Epithelial cell of esophagus (primary cell): ENCODE measurements around the gene SND1.

Experiments used
- DNase-seq: peaks from one replicate; pipeline ENCODE4 v3.0.0; 2010; ENCODE audit warnings: low read depth
- H3K4me3 ChIP-seq: 2 replicates; pipeline ENCODE4 v1.5.1; 2011; ENCODE audit warnings: mild to moderate bottlenecking, low read length, control low read depth
- CTCF ChIP-seq: IDR thresholded peaks from 2 replicates; pipeline ENCODE4 v1.5.1; 2011; ENCODE audit warnings: low read depth, mild to moderate bottlenecking, low read length, control low read depth, inconsistent platforms; ENCODE audit not compliant: insufficient read depth; ENCODE audit errors: missing control alignments

Gene SND1

DNA sequence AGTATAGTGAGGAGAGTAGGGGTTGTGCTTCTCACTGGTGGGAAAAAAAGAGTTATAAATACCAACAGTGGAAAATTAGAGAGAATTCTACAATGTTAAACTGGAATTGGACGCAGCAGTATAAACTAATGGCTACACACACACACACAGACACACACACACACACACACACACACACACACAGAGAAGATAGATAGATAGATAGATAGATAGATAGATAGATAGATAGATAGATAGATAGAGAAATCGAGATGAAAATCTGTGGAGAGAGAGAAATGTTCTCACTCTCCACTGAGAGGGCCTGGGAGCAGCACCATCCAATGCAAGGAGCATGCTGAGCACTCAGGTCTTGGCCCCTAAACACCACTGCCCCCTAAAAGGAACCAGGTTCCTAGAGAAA lies 479.1 kb downstream of the SND1 start:
- no peak for TF ChIP-seq CTCF
- DNase-seq: no peak
- H3K4me3 ChIP-seq: no peak overlapping the region

DNA sequence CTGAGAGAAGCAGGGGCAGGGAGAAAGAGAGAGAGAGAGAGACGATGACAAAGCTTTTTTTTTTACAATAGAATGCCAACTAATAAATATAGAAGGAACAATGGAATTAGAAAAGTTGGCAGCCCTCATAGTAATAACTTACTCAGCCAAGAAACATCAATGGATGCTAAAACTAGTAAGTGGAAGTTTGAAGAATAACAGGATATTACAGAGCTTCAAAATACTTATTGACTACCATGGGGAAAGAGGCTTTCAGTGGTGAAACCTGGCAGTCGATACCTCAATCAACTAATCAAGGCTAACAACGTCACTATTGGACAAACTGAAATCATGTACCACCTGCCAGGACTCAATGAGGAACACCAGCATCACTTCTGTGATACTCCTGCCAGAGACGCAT lies 479.7 kb downstream of the SND1 start:
- no peak for TF ChIP-seq CTCF
- DNase-seq: no peak
- no peak overlapping the region for H3K4me3 ChIP-seq

GRCh38 chr7:128132426-128133069 lies 480.6 kb downstream of the SND1 start:
- no peak overlapping the region for H3K4me3 ChIP-seq
- TF ChIP-seq CTCF: no peak
- no peak for DNase-seq

DNA sequence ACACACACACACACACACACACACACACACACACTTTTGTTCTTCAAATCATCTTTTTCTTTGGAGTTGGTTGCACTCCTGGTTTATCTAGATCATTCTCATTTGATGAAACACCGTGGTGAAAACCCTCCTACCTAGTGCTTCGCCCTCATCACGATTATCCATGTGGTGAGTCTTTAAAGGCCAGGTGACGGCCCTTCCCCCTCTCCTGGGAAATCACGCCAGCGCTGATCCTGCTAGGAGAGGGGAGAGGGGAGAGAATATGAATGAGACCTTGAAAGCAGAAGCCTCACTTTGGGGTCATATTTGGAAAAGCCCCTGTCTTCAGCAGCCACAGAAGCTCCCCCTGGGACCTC lies 483.1 kb downstream of the SND1 start:
- no peak for DNase-seq
- H3K4me3 ChIP-seq: peak overlapping the region; percentile 54

GRCh38 chr7:128135515-128136214 lies 483.7 kb downstream of the SND1 start:
- peak; percentile 54 for DNase-seq

More for the DNA sequence above, 483.1 kb downstream of the SND1 start:
- TF ChIP-seq CTCF: no peak

DNA sequence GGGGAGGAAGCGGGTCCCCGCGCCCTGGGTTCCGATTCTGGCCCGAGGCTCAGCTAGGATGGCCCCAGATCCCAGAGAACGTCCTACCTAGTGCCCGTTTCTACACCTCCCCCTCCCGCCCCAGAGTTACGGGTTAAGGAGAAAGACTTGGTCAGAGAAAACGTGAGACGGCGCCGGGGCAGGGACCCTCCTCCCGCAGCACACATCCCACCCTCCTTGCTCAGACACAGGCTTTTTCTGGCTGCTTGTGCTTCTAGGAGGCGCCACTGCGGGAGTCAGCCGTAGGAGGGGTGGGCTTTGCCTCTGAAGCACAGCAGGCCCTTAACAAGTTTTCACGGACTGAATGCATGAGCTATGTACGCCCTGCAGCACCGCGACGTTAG lies 484.2 kb downstream of the SND1 start:
- no peak for TF ChIP-seq CTCF
- no peak for DNase-seq
- H3K4me3 ChIP-seq: peak overlapping the region; percentile 54

More at GRCh38 chr7:128135515-128136214, 483.7 kb downstream of the SND1 start:
- H3K4me3 ChIP-seq: peak overlapping the region; percentile 54
- peak; percentile 48 for TF ChIP-seq CTCF

DNA sequence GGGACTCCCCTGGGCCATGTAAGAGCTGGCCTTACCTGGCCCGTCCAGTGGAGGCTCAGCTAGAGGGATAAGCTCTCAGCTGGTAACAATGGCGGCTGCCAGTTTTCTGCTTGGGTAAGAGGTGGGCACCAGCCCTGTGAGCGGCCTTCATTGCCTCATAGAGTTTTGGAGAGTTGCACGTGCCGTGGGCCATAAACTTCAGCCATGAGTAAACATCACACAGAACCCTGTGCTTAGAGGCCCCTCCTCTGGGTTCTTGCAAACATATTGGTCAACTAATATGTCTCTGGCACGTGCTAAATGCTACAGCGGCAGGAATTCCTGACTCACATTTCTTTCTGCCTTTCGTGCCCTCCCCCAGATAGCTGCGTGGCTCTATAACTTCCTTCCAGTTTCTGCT lies 485.2 kb downstream of the SND1 start:
- peak; percentile 47 for DNase-seq
- no peak overlapping the region for H3K4me3 ChIP-seq
- TF ChIP-seq CTCF: no peak
